PC-9 (cell line): Measurements from ENCODE around the gene RNF186.

Source experiments
- CTCF ChIP-seq: fragments of 200-600 bp; sonication (generic); conservative IDR thresholded peaks from 2 replicates; pipeline ENCODE4 v1.6.1; 2017; ENCODE audit warnings: mixed run types, antibody characterized with exemption, mild to moderate bottlenecking, moderate library complexity
- EZH2 ChIP-seq: fragments of 200-600 bp; sonication (generic); IDR thresholded peaks from 2 replicates; pipeline ENCODE4 v1.8.0; 2017; ENCODE audit warnings: antibody characterized with exemption, low read depth

DNA sequence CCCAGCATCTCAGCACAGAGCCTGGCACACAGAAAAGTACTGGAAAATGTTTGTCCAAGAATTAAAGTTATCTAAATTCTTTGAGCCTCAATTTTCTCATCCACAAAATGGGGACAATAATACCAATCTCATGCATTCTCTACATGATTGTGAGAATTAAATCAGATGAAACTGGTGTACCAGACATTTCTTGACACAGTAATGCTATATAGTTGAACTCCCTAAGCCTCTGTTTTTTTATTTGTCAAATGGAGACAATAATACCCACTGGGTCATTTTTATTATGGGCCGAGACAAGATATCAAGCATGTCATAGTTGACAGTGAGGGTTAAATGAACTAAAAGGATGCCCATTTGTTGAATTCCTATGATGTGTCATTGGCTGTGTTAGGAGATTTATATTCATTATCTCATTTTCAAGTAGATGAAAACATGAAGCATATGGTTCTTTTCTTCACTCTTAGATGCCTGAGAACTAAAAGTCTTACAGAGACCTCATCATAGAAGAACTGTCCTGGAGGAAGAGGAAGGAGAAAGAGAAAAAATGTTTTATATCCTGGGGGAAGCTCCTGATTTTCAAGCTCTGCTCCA lies 49.6 kb upstream of the RNF186 start:
- no peak for TF ChIP-seq CTCF
- no peak for TF ChIP-seq EZH2
